Measurements from ENCODE around the gene KXD1. TPM values are rescaled to one million over a fixed set of nuclear protein-coding genes. Genes with fewer than 3 reads are reported as not detected.
A peak's percentile ranks its signal among the peaks of the same experiment; 100 is the strongest.

The KXD1 gene
- total and polyA plus RNA-seq, 10 of the 15 experiments (the other 5 are each of a cell fraction or from before 2014, with no cell fraction given) = 27.5 to 209 (median 129) TPM

GRCh38 chr19:18588611-18589379, 31.1 kb downstream of the KXD1 start, which contains the start of gene REX1BD (continued):
- TF ChIP-seq, protein P1, sequence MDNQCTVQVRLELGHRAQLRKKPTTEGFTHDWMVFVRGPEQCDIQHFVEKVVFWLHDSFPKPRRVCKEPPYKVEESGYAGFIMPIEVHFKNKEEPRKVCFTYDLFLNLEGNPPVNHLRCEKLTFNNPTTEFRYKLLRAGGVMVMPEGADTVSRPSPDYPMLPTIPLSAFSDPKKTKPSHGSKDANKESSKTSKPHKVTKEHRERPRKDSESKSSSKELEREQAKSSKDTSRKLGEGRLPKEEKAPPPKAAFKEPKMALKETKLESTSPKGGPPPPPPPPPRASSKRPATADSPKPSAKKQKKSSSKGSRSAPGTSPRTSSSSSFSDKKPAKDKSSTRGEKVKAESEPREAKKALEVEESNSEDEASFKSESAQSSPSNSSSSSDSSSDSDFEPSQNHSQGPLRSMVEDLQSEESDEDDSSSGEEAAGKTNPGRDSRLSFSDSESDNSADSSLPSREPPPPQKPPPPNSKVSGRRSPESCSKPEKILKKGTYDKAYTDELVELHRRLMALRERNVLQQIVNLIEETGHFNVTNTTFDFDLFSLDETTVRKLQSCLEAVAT (IDR thresholded peaks at IDR 0.05) = no peak; the same call in 1 of the 2 replicates
- TF ChIP-seq, protein P2, sequence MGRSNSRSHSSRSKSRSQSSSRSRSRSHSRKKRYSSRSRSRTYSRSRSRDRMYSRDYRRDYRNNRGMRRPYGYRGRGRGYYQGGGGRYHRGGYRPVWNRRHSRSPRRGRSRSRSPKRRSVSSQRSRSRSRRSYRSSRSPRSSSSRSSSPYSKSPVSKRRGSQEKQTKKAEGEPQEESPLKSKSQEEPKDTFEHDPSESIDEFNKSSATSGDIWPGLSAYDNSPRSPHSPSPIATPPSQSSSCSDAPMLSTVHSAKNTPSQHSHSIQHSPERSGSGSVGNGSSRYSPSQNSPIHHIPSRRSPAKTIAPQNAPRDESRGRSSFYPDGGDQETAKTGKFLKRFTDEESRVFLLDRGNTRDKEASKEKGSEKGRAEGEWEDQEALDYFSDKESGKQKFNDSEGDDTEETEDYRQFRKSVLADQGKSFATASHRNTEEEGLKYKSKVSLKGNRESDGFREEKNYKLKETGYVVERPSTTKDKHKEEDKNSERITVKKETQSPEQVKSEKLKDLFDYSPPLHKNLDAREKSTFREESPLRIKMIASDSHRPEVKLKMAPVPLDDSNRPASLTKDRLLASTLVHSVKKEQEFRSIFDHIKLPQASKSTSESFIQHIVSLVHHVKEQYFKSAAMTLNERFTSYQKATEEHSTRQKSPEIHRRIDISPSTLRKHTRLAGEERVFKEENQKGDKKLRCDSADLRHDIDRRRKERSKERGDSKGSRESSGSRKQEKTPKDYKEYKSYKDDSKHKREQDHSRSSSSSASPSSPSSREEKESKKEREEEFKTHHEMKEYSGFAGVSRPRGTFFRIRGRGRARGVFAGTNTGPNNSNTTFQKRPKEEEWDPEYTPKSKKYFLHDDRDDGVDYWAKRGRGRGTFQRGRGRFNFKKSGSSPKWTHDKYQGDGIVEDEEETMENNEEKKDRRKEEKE (IDR thresholded peaks at IDR 0.05) = no peak
- TF ChIP-seq BACH1 (IDR thresholded peaks at IDR 0.05; ENCODE audit: borderline replicate concordance) = peak; percentile 68
- 0 out of 2 replicates have a peak, but pooled peaks have one; percentile 20 for TF ChIP-seq ZNF592 (IDR thresholded peaks at IDR 0.05)
- peak; percentile 54; the same call in 1 of the 2 replicates for TF ChIP-seq HCFC1 (IDR thresholded peaks at IDR 0.05; ENCODE audit: low read length)
- no peak for TF ChIP-seq YBX1 (IDR thresholded peaks at IDR 0.05)
- no peak for TF ChIP-seq NR2C2 (IDR thresholded peaks at IDR 0.05; ENCODE audit: borderline replicate concordance, control insufficient read depth, insufficient read length, low read depth)
- TF ChIP-seq MEF2B (IDR thresholded peaks at IDR 0.05; ENCODE audit: partially characterized antibody, poor library complexity, severe bottlenecking) = peak; percentile 43
- TF ChIP-seq SUPT20H (IDR thresholded peaks at IDR 0.05; ENCODE audit: borderline replicate concordance, control insufficient read depth, low read depth, low read length) = no peak
- TF ChIP-seq RAD51 (IDR thresholded peaks at IDR 0.05) = no peak
- TF ChIP-seq TARDBP (IDR thresholded peaks at IDR 0.05; ENCODE audit: borderline replicate concordance) = no peak
- TF ChIP-seq MEF2A (IDR thresholded peaks at IDR 0.05; ENCODE audit: insufficient read depth, low read depth, low read length) = no peak
- no peak for TF ChIP-seq EED (IDR thresholded peaks at IDR 0.05; ENCODE audit: low read depth)
- TF ChIP-seq EZH2 (IDR thresholded peaks at IDR 0.05; ENCODE audit: borderline replicate concordance, control insufficient read depth, low read depth, low read length) = no peak
- TF ChIP-seq STAT3 (IDR thresholded peaks at IDR 0.05; ENCODE audit: low read depth, low read length) = no peak
- no peak for TF ChIP-seq ZNF274 (IDR thresholded peaks at IDR 0.05; ENCODE audit: insufficient read depth, insufficient read length)
- TF ChIP-seq, protein P3, sequence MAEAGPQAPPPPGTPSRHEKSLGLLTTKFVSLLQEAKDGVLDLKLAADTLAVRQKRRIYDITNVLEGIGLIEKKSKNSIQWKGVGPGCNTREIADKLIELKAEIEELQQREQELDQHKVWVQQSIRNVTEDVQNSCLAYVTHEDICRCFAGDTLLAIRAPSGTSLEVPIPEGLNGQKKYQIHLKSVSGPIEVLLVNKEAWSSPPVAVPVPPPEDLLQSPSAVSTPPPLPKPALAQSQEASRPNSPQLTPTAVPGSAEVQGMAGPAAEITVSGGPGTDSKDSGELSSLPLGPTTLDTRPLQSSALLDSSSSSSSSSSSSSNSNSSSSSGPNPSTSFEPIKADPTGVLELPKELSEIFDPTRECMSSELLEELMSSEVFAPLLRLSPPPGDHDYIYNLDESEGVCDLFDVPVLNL (IDR thresholded peaks at IDR 0.05; ENCODE audit: low read depth, low read length) = 0 out of 2 replicates have a peak, but pooled peaks have one; percentile 3
- TF ChIP-seq SMAD1 (IDR thresholded peaks at IDR 0.05; ENCODE audit: low read depth, partially characterized antibody) = no peak
